Frontal cortex (tissue), 4 donors: ENCODE data around the gene FBXL7. TPM values are rescaled to one million over a fixed set of nuclear protein-coding genes. Genes with fewer than 3 reads are reported as not detected.

Source experiments
- DNase-seq, 2 donors: peaks; one replicate each; pipeline ENCODE4 v3.0.0; 2012; ENCODE audit warnings: low spot score in 2 of 2
- FAIRE-seq: peaks from 2 replicates; lab custom pipeline; 2012; peaks lifted over from hg19 to GRCh38; lab: Jason Lieb, UNC
- total RNA-seq: library from RNA; depleted of rRNA; stranded (reverse); fragments of >200 nt; gene quantifications from one replicate; pipeline ENCODE4 v1.2.3, GENCODE V29; 2014
- donor health status: control.
- donor health status: control.
- donor health status: control.

FBXL7 gene
- total RNA-seq, 1 donor from 2014 or later = 1.2 TPM

- no peak for FAIRE-seq
Observed at GRCh38 chr5:15786884-15787283, 286.9 kb downstream of the FBXL7 start.

GRCh38 chr5:15787681-15788080 is 287.7 kb downstream of the FBXL7 start:
- no peak for DNase-seq
- no peak for FAIRE-seq

More at GRCh38 chr5:15786884-15787283, 286.9 kb downstream of the FBXL7 start:
- no peak for DNase-seq

DNA sequence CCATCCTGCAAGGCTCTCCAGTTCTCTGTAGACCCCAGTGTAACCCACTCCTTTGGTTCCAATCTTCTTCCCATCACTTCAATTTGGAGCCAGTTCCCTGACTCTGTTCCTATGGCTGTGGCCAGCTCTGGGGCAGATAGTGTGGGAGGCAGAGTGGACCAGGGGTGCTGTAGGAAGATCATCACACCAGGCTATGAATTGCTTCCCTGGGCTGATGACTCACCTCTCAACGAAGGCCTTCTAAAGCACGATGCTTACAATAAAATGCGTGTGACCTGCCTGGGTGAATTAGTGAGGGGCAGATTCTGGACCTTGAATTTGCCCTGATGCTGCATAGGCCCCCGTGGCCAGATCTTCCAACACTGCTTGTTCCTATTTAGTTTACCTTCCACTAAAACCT is 289.7 kb downstream of the FBXL7 start:
- no peak for FAIRE-seq

GRCh38 chr5:15790446-15791018 is 290.6 kb downstream of the FBXL7 start:
- FAIRE-seq = no peak
- DNase-seq = no peak

More for the DNA sequence above, 289.7 kb downstream of the FBXL7 start:
- no peak for DNase-seq

- no peak for FAIRE-seq
- DNase-seq = no peak
Observed at GRCh38 chr5:15791274-15791673, 291.3 kb downstream of the FBXL7 start.

DNA sequence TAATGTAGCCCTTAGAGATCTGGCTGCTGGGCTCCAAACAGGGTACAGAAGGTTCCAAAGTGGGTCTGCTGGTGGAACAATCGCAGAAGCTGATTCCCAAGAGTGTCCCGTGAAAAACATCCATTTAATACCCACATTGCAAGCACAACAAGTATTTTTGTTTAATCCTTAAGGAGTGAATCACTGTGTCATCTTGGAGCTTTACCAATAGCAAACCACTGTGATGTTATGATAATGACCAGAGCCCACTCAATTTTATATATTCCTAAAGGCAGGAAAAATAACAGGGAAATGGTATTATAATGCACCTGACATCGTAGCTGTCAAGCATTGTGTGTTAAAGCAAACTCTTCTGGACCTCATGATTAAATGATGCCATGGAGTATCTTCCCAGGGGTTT is 291.9 kb downstream of the FBXL7 start:
- no peak for FAIRE-seq

GRCh38 chr5:15794052-15794985 is 294.3 kb downstream of the FBXL7 start:
- DNase-seq (no peak), FAIRE-seq (peak; percentile 61)

More for the DNA sequence above, 291.9 kb downstream of the FBXL7 start:
- no peak for DNase-seq

DNA sequence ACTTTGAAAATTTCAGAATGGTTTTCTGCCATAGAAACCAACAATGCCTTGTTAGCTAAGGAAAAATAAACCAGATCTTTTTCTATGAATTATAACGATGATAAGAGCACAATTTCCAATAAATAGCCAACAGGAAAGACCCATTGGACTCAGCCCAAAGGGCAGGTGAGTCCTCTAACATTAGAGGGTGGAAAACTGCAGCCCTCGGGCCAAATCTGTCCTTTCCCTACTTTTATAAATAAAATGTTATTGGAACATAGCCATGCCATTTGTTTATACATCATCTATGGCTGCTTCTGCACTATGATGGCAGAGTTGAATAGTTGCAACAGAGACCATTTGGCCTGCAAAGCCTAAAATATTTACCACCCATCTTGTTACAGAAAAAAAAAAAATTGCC is 296.1 kb downstream of the FBXL7 start:
- DNase-seq (no peak), FAIRE-seq (no peak)

- FAIRE-seq = no peak
- no peak for DNase-seq
Observed at GRCh38 chr5:15796557-15796956, 296.6 kb downstream of the FBXL7 start.

GRCh38 chr5:15797116-15797515 is 297.1 kb downstream of the FBXL7 start:
- no peak for DNase-seq
- FAIRE-seq = no peak

DNA sequence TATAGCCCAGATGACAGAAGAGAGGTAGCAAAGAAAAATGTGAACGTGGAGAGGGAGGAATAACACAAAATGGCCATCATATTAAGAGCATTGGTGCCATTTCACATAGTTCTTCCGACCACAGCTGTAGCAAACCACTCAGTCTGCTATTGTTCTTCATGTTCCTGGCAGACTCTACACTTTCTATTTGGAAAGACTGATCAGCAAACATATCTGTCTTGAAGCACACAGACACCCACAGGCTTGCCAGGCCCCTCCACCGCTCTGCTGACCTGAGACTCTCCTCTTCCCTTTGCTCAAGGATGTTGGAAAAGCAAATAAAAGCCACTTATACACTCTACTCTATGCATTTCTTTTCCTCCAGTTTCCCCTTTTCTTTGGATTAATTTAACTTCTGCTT is 298.0 kb downstream of the FBXL7 start:
- no peak for DNase-seq
- FAIRE-seq = no peak

DNA sequence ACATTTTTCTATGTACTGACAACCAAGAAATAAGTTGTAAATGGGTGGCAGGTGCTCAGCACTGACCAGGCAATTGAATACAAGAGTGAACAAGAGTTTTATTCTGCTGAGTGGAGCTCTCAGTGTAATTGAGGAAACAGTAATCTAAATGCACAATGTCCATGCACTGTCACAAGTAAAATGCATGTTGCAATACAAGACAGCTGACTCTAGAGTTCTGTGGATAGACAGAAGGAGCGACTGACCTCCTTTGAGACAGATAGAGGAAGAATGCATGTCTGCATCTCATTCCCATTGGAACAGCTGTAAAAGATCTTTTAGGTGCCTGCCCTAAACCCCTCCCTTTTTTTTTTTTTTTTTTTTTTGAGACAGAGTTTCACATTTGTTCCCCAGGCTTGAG is 299.0 kb downstream of the FBXL7 start:
- DNase-seq (no peak), FAIRE-seq (no peak)

DNA sequence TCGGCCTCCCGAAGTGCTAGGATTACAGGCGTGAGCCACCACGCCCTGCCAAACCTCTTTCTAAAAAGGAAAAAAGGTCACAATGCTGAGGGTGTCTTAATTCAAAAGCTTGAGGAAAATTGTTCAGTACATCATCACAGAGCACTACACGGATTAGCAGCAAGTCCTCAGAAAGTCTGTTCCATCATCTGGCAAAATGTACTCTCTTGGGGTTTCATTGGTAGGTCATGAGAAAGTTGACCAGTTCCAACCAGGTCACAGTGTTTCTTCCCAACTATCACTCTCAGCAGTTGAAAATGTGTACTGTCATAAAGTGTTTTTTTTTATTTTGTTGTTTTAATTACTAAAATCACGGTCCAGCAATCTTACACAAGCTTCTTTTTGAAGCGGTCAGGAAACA is 299.6 kb downstream of the FBXL7 start:
- DNase-seq (no peak), FAIRE-seq (no peak)

DNA sequence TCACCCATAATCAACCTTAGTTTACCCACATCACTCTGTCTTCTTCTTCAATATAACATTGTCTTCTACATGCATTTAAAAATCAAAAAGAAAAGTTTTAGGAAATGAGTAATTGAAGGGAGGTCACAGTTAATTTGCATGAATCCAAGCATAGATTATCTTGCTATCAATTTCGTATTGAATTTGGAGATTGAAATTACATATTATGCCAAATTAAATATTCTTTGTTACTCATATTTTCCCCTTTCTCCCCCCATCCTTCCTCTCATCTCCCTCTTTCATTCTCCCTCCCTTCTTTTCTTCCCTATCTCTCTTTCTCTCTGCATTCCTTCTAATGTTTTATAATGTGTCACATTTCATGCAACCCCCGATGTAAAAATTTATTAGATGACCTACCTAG is 303.3 kb downstream of the FBXL7 start:
- DNase-seq (no peak), FAIRE-seq (no peak)

GRCh38 chr5:15806613-15807012 is 306.6 kb downstream of the FBXL7 start:
- DNase-seq (no peak), FAIRE-seq (no peak)

GRCh38 chr5:15807248-15807647 is 307.3 kb downstream of the FBXL7 start:
- FAIRE-seq (no peak), DNase-seq (no peak)

GRCh38 chr5:15807871-15808270 is 307.9 kb downstream of the FBXL7 start:
- DNase-seq = no peak
- no peak for FAIRE-seq

GRCh38 chr5:15808577-15808976 is 308.6 kb downstream of the FBXL7 start:
- FAIRE-seq (no peak), DNase-seq (no peak)

DNA sequence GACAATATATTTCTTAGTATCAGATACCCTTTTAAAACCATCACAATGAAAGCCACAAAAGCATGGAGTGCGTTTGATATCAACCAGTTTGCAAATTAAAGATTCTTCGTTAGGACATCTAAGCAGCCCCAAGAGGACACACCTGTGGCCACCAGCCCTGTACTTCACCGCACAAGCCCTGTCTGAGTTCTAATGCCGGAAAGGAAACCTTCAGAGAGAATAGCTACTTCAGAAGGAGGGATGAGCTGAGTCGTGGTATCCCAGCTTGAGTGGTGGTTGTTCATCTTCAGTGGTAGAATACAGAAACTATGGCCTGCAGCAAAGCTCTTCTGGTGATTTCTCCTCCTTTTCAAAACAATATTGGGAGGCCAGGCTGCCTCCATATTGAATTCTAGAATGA is 319.6 kb downstream of the FBXL7 start:
- no peak for FAIRE-seq
- no peak for DNase-seq

- FAIRE-seq (no peak), DNase-seq (no peak)
Observed at GRCh38 chr5:15821506-15821905, 321.5 kb downstream of the FBXL7 start.

DNA sequence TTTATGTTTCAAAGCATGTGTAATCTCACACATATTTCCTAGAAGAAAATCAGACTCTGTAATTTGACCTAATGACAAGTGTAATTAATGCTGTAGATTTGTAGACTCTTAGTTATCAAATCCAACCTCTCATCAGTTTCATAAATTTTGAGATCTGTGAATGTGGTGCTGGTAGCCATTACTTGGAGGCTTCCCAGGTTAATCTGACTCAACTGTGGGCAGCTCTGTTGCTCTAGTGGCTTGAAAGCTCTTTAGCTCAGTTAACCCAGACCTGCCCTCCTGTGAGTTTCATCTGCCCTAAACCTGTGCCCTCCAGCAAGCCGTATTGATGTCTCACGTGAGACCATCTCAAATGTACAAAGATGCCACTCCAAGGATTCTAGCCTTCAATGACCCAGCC is 323.4 kb downstream of the FBXL7 start:
- no peak for FAIRE-seq
- DNase-seq = no peak
